Erythroblast (primary cell): Measurements from ENCODE around the gene GFI1B.

ENCODE experiments used
- GATA1 ChIP-seq: IDR thresholded peaks from 2 replicates; pipeline ENCODE4 v1.6.1; 2011; ENCODE audit warnings: low read depth, mild to moderate bottlenecking, control low read depth, low read length, moderate library complexity
- POLR2A ChIP-seq: IDR thresholded peaks from 2 replicates; pipeline ENCODE4 v1.6.1; 2011; ENCODE audit warnings: mild to moderate bottlenecking, low read length

- no peak for TF ChIP-seq POLR2A
- TF ChIP-seq GATA1, result no peak
These were observed 5.3 kb upstream of the GFI1B start for GRCh38 chr9:132973166-132973565.
